A673 (cell line): ENCODE measurements around the gene RNU7-1. TPM values are rescaled to one million over a fixed set of nuclear protein-coding genes. Genes with fewer than 3 reads are reported as not detected.
A peak's percentile ranks its signal among the peaks of the same experiment; 100 is the strongest.

Experiments used
- BruUV-seq: library from RNA; stranded (reverse); fragments of 400-500 nt; replicated peaks from 2 replicates; lab custom pipeline; 2021; lab: Mats Ljungman, UMichigan
- CTCF ChIA-PET: fragments of 300-600 bp; sonication (Branson Sonifier 250); formaldehyde crosslinking; loops from one replicate; lab custom pipeline; 2022; ENCODE audit warnings: antibody characterized with exemption; lab: Charles Lee
- POLR2A ChIA-PET: fragments of 300-600 bp; sonication (Branson Sonifier 250); formaldehyde crosslinking; loops from one replicate; lab custom pipeline; 2022; ENCODE audit warnings: antibody characterized with exemption; ENCODE audit not compliant: low non-redundant PET; lab: Charles Lee
- DNase-seq: peaks from one replicate; pipeline ENCODE4 v3.0.0-alpha.2; 2015; ENCODE audit warnings: low spot score
- H3K27ac ChIP-seq: fragments of 200-600 bp; sonication (generic); 2 replicates; pipeline ENCODE4 v1.5.1; 2016; ENCODE audit warnings: mixed run types, low read depth, mild to moderate bottlenecking, mixed read lengths, antibody characterized with exemption, low read length; ENCODE audit not compliant: poor library complexity, severe bottlenecking
- H3K27me3 ChIP-seq: fragments of 200-600 bp; sonication (generic); replicated peaks from 2 replicates; pipeline ENCODE4 v1.6.1; 2017; ENCODE audit warnings: mixed run types, low read depth, mild to moderate bottlenecking, mixed read lengths, antibody characterized with exemption, low read length; ENCODE audit not compliant: insufficient read depth, poor library complexity
- H3K36me3 ChIP-seq: fragments of 200-600 bp; sonication (generic); 2 replicates; pipeline ENCODE4 v1.6.1; 2016; ENCODE audit warnings: mixed run types, mild to moderate bottlenecking, mixed read lengths, antibody characterized with exemption, low read length; ENCODE audit not compliant: insufficient read depth, poor library complexity, severe bottlenecking
- H3K4me1 ChIP-seq: fragments of 200-600 bp; sonication (generic); 2 replicates; pipeline ENCODE4 v1.6.1; 2017; ENCODE audit warnings: mixed run types, mild to moderate bottlenecking, mixed read lengths, antibody characterized with exemption, low read length; ENCODE audit not compliant: insufficient read depth, poor library complexity, severe bottlenecking
- H3K4me3 ChIP-seq: fragments of 200-600 bp; sonication (generic); 2 replicates; pipeline ENCODE4 v1.5.1; 2016; ENCODE audit warnings: low read depth, mixed run types, mild to moderate bottlenecking, mixed read lengths, low read length; ENCODE audit not compliant: poor library complexity, severe bottlenecking
- H3K9me3 ChIP-seq: fragments of 200-600 bp; sonication (generic); 2 replicates; pipeline ENCODE4 v1.6.1; 2016; ENCODE audit warnings: mixed run types, low read depth, mild to moderate bottlenecking, mixed read lengths, antibody characterized with exemption, low read length; ENCODE audit not compliant: poor library complexity, severe bottlenecking
- EZH2 ChIP-seq: fragments of 200-600 bp; sonication (generic); IDR thresholded peaks from 2 replicates; pipeline ENCODE4 v1.6.1; 2017; ENCODE audit warnings: borderline replicate concordance, low read depth, mild to moderate bottlenecking, mixed read lengths, antibody characterized with exemption, low read length; ENCODE audit not compliant: poor library complexity, severe bottlenecking
- intact Hi-C: fragments of 100-400 bp; cut with micrococcal nuclease; formaldehyde crosslinking; loops from one replicate; pipeline ENCODE4 v1.10.0; 2022; ENCODE audit not compliant: unreplicated experiment
- total RNA-seq: library from RNA; stranded (reverse); gene quantifications from 2 replicates; pipeline ENCODE4 v1.2.3, GENCODE V29; 2021
- TF ChIP-seq, protein P1 (sequence below): fragments of 300-800, 200-600 bp; sonication (generic); conservative IDR thresholded peaks from 2 replicates; pipeline ENCODE4 v1.5.1; 2017; ENCODE audit warnings: low read depth, mild to moderate bottlenecking, antibody characterized with exemption, low read length, moderate library complexity, mixed read lengths

RNU7-1 gene
- total RNA-seq, 1 experiment from 2014 or later = not detected

DNA sequence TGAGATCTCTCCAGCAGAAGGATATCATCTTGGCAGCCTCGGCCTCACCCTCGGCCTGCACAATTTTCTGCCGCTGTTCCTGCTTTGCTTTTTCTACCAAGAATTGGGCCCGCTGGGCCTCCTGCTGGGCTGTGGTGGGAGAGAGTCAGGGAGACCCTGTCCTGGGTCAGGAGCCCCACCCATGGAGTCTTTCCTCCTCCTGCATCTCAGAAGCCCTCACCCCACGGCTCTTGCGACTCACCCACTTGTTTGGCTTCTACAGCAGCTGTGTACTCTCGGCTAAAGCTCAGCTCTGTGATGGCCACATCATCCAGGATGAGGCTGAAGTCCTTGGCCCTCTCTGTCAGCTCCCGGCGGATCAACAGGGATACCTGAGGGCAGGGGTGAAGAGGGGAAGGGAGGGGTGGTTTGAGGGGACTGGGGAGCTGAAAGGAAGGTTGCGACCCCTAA is 24.1 kb downstream of the RNU7-1 start:
- TF ChIP-seq, protein P1, sequence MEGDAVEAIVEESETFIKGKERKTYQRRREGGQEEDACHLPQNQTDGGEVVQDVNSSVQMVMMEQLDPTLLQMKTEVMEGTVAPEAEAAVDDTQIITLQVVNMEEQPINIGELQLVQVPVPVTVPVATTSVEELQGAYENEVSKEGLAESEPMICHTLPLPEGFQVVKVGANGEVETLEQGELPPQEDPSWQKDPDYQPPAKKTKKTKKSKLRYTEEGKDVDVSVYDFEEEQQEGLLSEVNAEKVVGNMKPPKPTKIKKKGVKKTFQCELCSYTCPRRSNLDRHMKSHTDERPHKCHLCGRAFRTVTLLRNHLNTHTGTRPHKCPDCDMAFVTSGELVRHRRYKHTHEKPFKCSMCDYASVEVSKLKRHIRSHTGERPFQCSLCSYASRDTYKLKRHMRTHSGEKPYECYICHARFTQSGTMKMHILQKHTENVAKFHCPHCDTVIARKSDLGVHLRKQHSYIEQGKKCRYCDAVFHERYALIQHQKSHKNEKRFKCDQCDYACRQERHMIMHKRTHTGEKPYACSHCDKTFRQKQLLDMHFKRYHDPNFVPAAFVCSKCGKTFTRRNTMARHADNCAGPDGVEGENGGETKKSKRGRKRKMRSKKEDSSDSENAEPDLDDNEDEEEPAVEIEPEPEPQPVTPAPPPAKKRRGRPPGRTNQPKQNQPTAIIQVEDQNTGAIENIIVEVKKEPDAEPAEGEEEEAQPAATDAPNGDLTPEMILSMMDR = no peak
- TF ChIP-seq EZH2 = no peak
- CTCF ChIA-PET = no interaction called here
- peaks cover 54% of the 10 kb centered on the region for H3K36me3 ChIP-seq
- intact Hi-C loops = loop anchor here (10.0 kb wide), 1 partner anchor 203 kb away; the partner anchor contains the start of gene PTMS
- H3K4me1 ChIP-seq = peaks cover 47% of the 10 kb centered on the region
- DNase-seq = no peak
- H3K27ac ChIP-seq = peak overlapping the region; percentile 48
- BruUV-seq = no TSS peak
- POLR2A ChIA-PET = no interaction called here
- no peaks in the 10 kb centered on the region for H3K27me3 ChIP-seq
- no peaks in the 10 kb centered on the region for H3K9me3 ChIP-seq
- no peak overlapping the region for H3K4me3 ChIP-seq

DNA sequence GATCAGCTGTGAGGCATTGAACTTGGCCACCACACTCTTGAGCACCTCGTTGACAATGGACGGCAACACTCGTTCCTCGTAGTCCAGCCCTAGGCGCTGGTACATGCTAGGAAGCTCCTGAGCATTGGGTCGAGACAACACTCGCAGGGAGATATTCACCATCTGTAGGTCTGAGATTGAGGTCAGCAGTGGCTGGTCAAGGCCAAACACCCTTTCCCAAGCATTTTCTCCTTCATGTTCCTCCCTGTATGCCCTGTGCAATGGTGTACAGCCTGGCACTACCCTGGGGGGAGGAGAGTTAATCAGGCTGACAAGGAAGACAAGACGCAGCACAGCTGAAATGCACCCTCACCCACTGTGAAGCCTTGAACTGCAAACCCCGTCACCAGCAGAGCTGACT is 24.8 kb downstream of the RNU7-1 start:
- Histone ChIP-seq H3K4me3 (peak overlapping the region; percentile 72), H3K27me3 (no peaks in the 10 kb centered on the region), H3K27ac (peak overlapping the region; percentile 92), H3K9me3 (no peaks in the 10 kb centered on the region), H3K36me3 (peaks cover 57% of the 10 kb centered on the region), H3K4me1 (peaks cover 40% of the 10 kb centered on the region)
- no TSS peak for BruUV-seq
- ChIA-PET POLR2A (no interaction called here), CTCF (interaction anchor here (0.6 kb wide), 1 partner anchor 350 kb away, joined by 3 read pairs; no protein-coding TSS in a partner anchor)
- intact Hi-C loops = loop anchor here (10.0 kb wide), 1 partner anchor 204 kb away; the partner anchor contains the start of gene PTMS
- no peak for DNase-seq
- TF ChIP-seq, protein P1 = no peak
- no peak for TF ChIP-seq EZH2

GRCh38 chr12:6970096-6970527 is 26.5 kb downstream of the RNU7-1 start:
- ChIA-PET CTCF (no interaction called here), POLR2A (no interaction called here)
- peak overlapping the region; percentile 92 for H3K27ac ChIP-seq
- no peak for TF ChIP-seq EZH2
- TF ChIP-seq, protein P1 = no peak
- H3K4me3 ChIP-seq = peak overlapping the region; percentile 72
- H3K4me1 ChIP-seq = peaks cover 30% of the 10 kb centered on the region
- intact Hi-C loops = no loop called here
- BruUV-seq = TSS peak; percentile 38
- no peaks in the 10 kb centered on the region for H3K9me3 ChIP-seq
- no peaks in the 10 kb centered on the region for H3K27me3 ChIP-seq
- DNase-seq = no peak
- H3K36me3 ChIP-seq = peaks cover 64% of the 10 kb centered on the region
